Heart left ventricle (tissue), 13 donors: ENCODE results near the gene MAP6.

Experiments
- POLR2A ChIP-seq, 2 donors: fragments of 450-650 bp; IDR thresholded peaks; one replicate each; pipeline ENCODE4 v1.6.1; 2017; ENCODE audit warnings: antibody characterized with exemption in 2 of 2, mild to moderate bottlenecking in 2 of 2, moderate library complexity in 2 of 2
- TF ChIP-seq, protein P1 (sequence below), 12 donors: fragments of 200-600 bp; sonication (generic) in 4 of 12; IDR thresholded peaks; one replicate each; pipeline versions ENCODE4 v1.5.0 to v1.8.0; 2018 to 2022; ENCODE audit warnings: antibody characterized with exemption in 12 of 12, mild to moderate bottlenecking in 5 of 12
- donor health status: ischemic (EF 13 %, LVEDD 7.1; RV severe dilation, severe dysfunction).
- donor health status: DM: no; HTN: yes; CAD: no.
- donor health status: DM: no; HTN: no; CAD: no.
- donor health status: ischemic (EF 25% LVEDD 6.9; RV normal size, moderate dysfunction).
- donor health status: ischemic (EF 25% LVEDD 5.7; RV mildly dilated, moderate dysfunction).
- donor health status: ischemic (EF 35%, LVEDD 5.7; RV mildly dilated, moderate dysfunction).
- donor health status: nonischemic (EF 11% LVEDD 7.7; RV severe dilation, severe dysfunction).
- donor health status: DM: yes; HTN: yes; CAD: no.
- donor health status: PGD.
- donor health status: ischemic (EF 29% LVEDD 5.4; RV normal size, mild dysfunction).
- donor health status: nonischemic (EF 23%, LVEDD 6.1; RV moderate dilation, normal function).

DNA sequence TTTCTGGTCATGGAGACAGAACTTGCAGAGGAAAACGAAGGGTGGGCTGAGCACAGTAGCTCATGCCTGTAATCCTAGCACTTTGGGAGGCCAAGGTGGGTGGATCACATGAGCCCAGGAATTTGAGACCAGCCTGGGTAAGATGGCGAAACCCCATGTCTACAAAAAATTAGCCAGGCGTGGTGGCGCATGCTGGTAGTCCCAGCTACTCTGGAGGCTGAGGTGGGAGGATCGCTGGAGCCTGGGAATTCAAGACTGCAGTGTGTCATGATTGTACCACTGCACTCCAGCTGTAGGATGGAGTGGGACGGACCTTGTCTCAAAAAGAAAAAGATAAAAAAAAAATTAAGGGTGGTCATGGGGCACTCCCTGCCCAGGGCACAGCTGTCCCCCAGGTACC lies 100.9 kb downstream of the MAP6 start:
- TF ChIP-seq, protein P1, sequence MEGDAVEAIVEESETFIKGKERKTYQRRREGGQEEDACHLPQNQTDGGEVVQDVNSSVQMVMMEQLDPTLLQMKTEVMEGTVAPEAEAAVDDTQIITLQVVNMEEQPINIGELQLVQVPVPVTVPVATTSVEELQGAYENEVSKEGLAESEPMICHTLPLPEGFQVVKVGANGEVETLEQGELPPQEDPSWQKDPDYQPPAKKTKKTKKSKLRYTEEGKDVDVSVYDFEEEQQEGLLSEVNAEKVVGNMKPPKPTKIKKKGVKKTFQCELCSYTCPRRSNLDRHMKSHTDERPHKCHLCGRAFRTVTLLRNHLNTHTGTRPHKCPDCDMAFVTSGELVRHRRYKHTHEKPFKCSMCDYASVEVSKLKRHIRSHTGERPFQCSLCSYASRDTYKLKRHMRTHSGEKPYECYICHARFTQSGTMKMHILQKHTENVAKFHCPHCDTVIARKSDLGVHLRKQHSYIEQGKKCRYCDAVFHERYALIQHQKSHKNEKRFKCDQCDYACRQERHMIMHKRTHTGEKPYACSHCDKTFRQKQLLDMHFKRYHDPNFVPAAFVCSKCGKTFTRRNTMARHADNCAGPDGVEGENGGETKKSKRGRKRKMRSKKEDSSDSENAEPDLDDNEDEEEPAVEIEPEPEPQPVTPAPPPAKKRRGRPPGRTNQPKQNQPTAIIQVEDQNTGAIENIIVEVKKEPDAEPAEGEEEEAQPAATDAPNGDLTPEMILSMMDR (IDR thresholded peaks at IDR 0.05), result no peak
- TF ChIP-seq POLR2A (IDR thresholded peaks at IDR 0.05), result no peak
